Measurements from ENCODE around the gene ABCC1. TPM values are rescaled to one million over a fixed set of nuclear protein-coding genes. Genes with fewer than 3 reads are reported as not detected.

ABCC1 gene
- total RNA-seq, 1 experiment from 2014 or later, result 16.1 TPM

- no TSS peak for BruUV-seq (replicated peaks)
- intact Hi-C loops (cut with micrococcal nuclease), result no loop called here
- Histone ChIP-seq H3K9me2 (replicated peaks; ENCODE audit: low read length) (no peaks in the 10 kb centered on the region), H3K36me3 (ENCODE audit: low read depth, low read length) (no peaks in the 10 kb centered on the region), H3K27ac (ENCODE audit: low read length) (no peak overlapping the region), H3F3A (ENCODE audit: low read length, unreplicated experiment) (no peaks in the 10 kb centered on the region), H3K79me2 (ENCODE audit: low read length) (no peaks in the 10 kb centered on the region), H3K9me3 (ENCODE audit: low read length) (no peaks in the 10 kb centered on the region), H3K4me2 (ENCODE audit: low read length) (no peak overlapping the region), H3K27me3 (ENCODE audit: low read length) (no peaks in the 10 kb centered on the region), H4K20me1 (ENCODE audit: low read length) (no peaks in the 10 kb centered on the region), H3K4me1 (ENCODE audit: insufficient read depth, low read length) (no peaks in the 10 kb centered on the region), H3K9ac (ENCODE audit: low read length) (no peak overlapping the region), H3K4me3 (ENCODE audit: low read length) (no peak overlapping the region), H2AFZ (ENCODE audit: low read length) (no peak overlapping the region)
- POLR2A ChIA-PET (ENCODE audit: unreplicated experiment), result interaction anchor here (0.6 kb wide), 1 partner anchor 19 kb away, joined by 6 read pairs; no protein-coding TSS in a partner anchor
- TF ChIP-seq EZH2phosphoT487 (IDR thresholded peaks at IDR 0.05; ENCODE audit: borderline replicate concordance, low read length) (no peak), EZH2 (IDR thresholded peaks at IDR 0.05; ENCODE audit: low read length, unreplicated experiment) (no peak)
- TF ChIP-seq, protein P1, sequence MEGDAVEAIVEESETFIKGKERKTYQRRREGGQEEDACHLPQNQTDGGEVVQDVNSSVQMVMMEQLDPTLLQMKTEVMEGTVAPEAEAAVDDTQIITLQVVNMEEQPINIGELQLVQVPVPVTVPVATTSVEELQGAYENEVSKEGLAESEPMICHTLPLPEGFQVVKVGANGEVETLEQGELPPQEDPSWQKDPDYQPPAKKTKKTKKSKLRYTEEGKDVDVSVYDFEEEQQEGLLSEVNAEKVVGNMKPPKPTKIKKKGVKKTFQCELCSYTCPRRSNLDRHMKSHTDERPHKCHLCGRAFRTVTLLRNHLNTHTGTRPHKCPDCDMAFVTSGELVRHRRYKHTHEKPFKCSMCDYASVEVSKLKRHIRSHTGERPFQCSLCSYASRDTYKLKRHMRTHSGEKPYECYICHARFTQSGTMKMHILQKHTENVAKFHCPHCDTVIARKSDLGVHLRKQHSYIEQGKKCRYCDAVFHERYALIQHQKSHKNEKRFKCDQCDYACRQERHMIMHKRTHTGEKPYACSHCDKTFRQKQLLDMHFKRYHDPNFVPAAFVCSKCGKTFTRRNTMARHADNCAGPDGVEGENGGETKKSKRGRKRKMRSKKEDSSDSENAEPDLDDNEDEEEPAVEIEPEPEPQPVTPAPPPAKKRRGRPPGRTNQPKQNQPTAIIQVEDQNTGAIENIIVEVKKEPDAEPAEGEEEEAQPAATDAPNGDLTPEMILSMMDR (conservative IDR thresholded peaks at IDR 0.05; ENCODE audit: low read depth, low read length), result no peak
- CTCF ChIA-PET, result no interaction called here
- DNase-seq (no peak), ATAC-seq (no peak)
These were observed 107.7 kb downstream of the ABCC1 start for GRCh38 chr16:16057102-16057501.

- H2AFZ ChIP-seq (ENCODE audit: low read length), result no peak overlapping the region
- no peaks in the 10 kb centered on the region for H3K36me3 ChIP-seq (ENCODE audit: low read depth, low read length)
- intact Hi-C loops (cut with micrococcal nuclease), result no loop called here
- H3K27ac ChIP-seq (ENCODE audit: low read length), result no peak overlapping the region
- no peaks in the 10 kb centered on the region for H3K27me3 ChIP-seq (ENCODE audit: low read length)
- no peaks in the 10 kb centered on the region for H3K4me1 ChIP-seq (ENCODE audit: insufficient read depth, low read length)
- H3K9me2 ChIP-seq (replicated peaks; ENCODE audit: low read length), result no peaks in the 10 kb centered on the region
- ChIA-PET CTCF (no interaction called here), POLR2A (ENCODE audit: unreplicated experiment) (no interaction called here)
- no peak for TF ChIP-seq EZH2phosphoT487 (IDR thresholded peaks at IDR 0.05; ENCODE audit: borderline replicate concordance, low read length)
- TF ChIP-seq EZH2 (IDR thresholded peaks at IDR 0.05; ENCODE audit: low read length, unreplicated experiment), result no peak
- TF ChIP-seq, protein P1 (conservative IDR thresholded peaks at IDR 0.05; ENCODE audit: low read depth, low read length), result no peak
- BruUV-seq (replicated peaks), result no TSS peak
- no peaks in the 10 kb centered on the region for H3F3A ChIP-seq (ENCODE audit: low read length, unreplicated experiment)
- no peaks in the 10 kb centered on the region for H3K9me3 ChIP-seq (ENCODE audit: low read length)
- no peak overlapping the region for H3K9ac ChIP-seq (ENCODE audit: low read length)
- no peak for ATAC-seq
- no peaks in the 10 kb centered on the region for H4K20me1 ChIP-seq (ENCODE audit: low read length)
- no peak overlapping the region for H3K4me3 ChIP-seq (ENCODE audit: low read length)
- DNase-seq, result no peak
- H3K4me2 ChIP-seq (ENCODE audit: low read length), result no peak overlapping the region
- no peaks in the 10 kb centered on the region for H3K79me2 ChIP-seq (ENCODE audit: low read length)
These were observed 109.7 kb downstream of the ABCC1 start for GRCh38 chr16:16059160-16059559.

- TF ChIP-seq EZH2phosphoT487 (IDR thresholded peaks at IDR 0.05; ENCODE audit: borderline replicate concordance, low read length) (no peak), EZH2 (IDR thresholded peaks at IDR 0.05; ENCODE audit: low read length, unreplicated experiment) (no peak)
- TF ChIP-seq, protein P1 (conservative IDR thresholded peaks at IDR 0.05; ENCODE audit: low read depth, low read length), result no peak
- Histone ChIP-seq H3K36me3 (ENCODE audit: low read depth, low read length) (peaks cover 3% of the 10 kb centered on the region; the same call in 1 of the 2 replicates), H3K27ac (ENCODE audit: low read length) (no peak overlapping the region), H3K9ac (ENCODE audit: low read length) (no peak overlapping the region), H3K4me3 (ENCODE audit: low read length) (no peak overlapping the region), H3K4me2 (ENCODE audit: low read length) (no peak overlapping the region), H3K27me3 (ENCODE audit: low read length) (no peaks in the 10 kb centered on the region), H3F3A (ENCODE audit: low read length, unreplicated experiment) (no peaks in the 10 kb centered on the region), H3K4me1 (ENCODE audit: insufficient read depth, low read length) (no peaks in the 10 kb centered on the region), H3K79me2 (ENCODE audit: low read length) (no peaks in the 10 kb centered on the region), H3K9me2 (replicated peaks; ENCODE audit: low read length) (no peaks in the 10 kb centered on the region), H2AFZ (ENCODE audit: low read length) (no peak overlapping the region), H4K20me1 (ENCODE audit: low read length) (no peaks in the 10 kb centered on the region), H3K9me3 (ENCODE audit: low read length) (no peaks in the 10 kb centered on the region)
- DNase-seq (no peak), ATAC-seq (no peak)
- no TSS peak for BruUV-seq (replicated peaks)
- intact Hi-C loops (cut with micrococcal nuclease), result no loop called here
- ChIA-PET POLR2A (ENCODE audit: unreplicated experiment) (no interaction called here), CTCF (no interaction called here)
These were observed 110.6 kb downstream of the ABCC1 start for GRCh38 chr16:16059895-16060590.

All from PC-3 (cell line).